GM19238 (cell line): Measurements from ENCODE around the gene PGBD1.
"Not testable (repeated sequence)": the region's sequence is repeated elsewhere in the genome, so short reads cannot be mapped to it uniquely, and the experiment has no call there.

Source experiments
- DNase-seq: peaks from one replicate; pipeline ENCODE4 v3.0.0; 2011; ENCODE audit warnings: low spot score; ENCODE audit not compliant: insufficient read length

Gene PGBD1

GRCh38 chr6:28269492-28269891 lies 11.9 kb upstream of the PGBD1 start:
- DNase-seq, result no peak

GRCh38 chr6:28274888-28275287 lies 6.5 kb upstream of the PGBD1 start:
- no peak for DNase-seq

DNA sequence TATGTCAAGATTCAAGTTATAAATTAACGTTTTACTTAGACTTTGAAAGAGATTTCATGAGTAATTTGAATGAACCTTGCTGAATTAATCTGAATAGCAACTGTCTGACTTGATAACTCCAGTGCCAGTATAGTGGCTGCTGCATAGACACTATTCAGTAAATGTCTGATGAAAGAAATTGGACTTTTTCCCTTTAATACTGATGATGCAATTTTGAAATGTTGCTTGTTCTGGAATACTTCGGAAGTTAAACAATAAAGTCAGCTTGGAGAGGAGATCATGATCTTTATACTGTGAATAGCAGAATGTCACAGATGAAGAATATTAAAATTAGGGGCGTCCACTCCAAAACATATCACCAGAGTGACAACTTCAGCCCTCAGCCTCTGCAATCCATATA lies 3.6 kb upstream of the PGBD1 start:
- no peak for DNase-seq

GRCh38 chr6:28280595-28281287 lies 631 bp upstream of the PGBD1 start:
- DNase-seq, result no peak

DNA sequence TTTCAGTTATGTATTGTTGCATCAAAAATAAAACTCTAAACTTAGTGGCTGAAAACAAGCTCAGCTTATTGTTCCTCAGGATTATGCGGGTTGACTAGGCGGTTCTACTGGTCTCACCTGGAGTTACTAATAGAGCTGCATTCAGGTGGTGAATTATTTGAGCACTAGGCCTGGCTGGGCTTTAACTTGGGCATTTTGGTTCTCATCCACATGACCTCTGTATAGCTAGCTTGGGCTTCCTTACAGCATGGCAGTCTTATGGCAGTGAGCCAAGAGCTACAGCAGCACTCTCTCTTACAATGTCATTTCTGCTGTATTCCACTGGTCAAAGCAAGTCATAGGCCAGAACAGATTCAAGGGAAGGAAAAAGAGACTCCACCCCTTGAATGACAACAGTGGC lies 1.6 kb downstream of the PGBD1 start:
- no peak for DNase-seq

GRCh38 chr6:28291573-28291972 lies 10.2 kb downstream of the PGBD1 start:
- no peak for DNase-seq

- DNase-seq, result no peak
These were observed 14.0 kb downstream of the PGBD1 start for GRCh38 chr6:28295326-28295725.

GRCh38 chr6:28296520-28297060 lies 15.2 kb downstream of the PGBD1 start:
- DNase-seq, result no peak

DNA sequence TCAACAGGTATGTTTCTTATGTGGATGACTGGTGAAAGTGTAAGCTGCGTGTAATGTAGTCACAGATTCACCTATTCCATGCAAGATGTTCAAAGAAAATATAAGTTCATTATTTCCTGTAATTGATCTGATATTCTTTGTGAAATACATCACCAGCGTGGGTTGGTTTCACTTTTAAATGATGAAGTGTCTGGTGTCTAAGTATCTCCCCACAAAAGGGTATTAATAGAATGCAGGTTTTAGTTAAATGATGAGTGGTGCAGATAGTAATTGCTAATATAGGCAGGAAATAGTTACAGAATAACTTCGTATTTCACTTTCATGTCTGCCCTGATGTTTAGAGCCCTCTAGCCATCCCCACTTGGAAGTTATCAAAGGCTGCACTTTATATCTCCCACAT lies 22.2 kb downstream of the PGBD1 start:
- peak; percentile 6 for DNase-seq

DNA sequence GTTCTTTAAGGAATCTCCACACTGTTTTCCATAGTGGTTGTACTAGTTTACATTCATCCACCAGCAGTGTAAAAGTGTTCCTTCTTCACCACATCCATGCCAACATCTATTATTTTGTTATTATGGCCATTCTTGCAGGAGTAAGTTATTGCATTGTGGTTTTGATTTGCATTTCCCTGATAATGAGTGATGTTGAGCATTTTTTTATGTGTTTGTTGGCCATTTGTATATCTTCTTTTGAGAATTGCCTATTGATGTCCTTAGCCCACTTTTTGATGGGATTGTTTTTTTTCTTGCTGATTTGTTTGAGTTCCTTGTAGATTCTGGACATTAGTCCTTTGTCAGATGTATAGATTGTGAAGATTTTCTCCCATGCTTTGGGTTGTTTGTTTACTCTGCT lies 25.0 kb downstream of the PGBD1 start:
- not testable (repeated sequence) for DNase-seq

DNA sequence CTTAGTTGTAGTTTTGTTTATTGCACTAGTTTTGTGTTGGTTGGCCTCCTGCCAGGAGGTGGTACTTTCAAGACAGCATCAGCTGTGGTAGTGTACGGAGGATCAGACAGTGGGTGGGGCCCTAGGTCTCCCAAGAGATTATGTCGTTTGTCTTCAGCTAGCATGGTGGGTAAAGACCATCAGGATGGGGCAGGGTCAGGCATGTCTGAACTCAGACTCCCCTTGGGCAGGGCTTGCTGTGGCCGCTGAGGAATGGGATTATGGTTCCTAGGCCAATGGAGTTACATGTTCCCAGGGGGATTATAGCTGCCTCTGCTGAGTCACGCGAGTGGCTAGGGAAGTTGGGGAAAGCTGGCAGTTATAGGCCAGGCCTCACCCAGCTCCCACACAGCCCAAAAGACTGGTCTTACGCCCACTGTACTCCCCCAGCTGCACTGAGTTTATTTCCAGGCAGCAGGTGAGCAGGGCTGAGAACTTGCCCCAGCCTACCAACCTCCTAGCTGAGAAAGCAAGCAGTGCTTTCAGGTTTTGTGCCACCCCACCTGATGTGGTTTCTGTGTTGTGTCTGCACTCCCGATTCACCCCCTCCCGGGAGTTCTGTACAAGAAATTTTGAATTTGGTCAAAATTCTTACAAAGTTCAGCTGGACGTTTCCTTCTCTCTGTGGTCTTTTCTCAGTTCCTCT lies 29.9 kb downstream of the PGBD1 start:
- no peak for DNase-seq

GRCh38 chr6:28312939-28313338 lies 31.6 kb downstream of the PGBD1 start:
- DNase-seq, result no peak

GRCh38 chr6:28315628-28316027 lies 34.3 kb downstream of the PGBD1 start:
- no peak for DNase-seq

DNA sequence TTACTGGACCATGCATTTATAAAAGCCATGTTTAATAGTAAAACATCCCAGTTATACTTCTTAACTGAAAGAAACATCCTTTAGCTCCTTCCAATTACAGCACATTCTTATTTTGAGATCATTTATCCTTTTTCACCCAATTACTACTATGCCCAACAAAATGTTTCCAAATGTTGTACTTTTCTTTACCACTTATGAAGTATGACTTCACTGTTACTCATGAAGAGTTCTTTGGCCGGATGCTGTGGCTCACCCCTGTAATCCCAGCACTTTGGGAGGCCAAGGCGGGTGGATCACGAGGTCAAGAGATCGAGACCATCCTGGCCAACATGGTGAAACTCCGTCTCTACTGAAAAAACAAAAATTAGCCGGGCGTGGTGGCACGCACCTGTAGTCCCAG lies 36.5 kb downstream of the PGBD1 start:
- not testable (repeated sequence) for DNase-seq

- DNase-seq, result no peak
These were observed 41.3 kb downstream of the PGBD1 start for GRCh38 chr6:28322661-28323060.

GRCh38 chr6:28323813-28324424 lies 42.5 kb downstream of the PGBD1 start:
- no peak for DNase-seq

- no peak for DNase-seq
These were observed 45.1 kb downstream of the PGBD1 start for GRCh38 chr6:28326371-28326948.

DNA sequence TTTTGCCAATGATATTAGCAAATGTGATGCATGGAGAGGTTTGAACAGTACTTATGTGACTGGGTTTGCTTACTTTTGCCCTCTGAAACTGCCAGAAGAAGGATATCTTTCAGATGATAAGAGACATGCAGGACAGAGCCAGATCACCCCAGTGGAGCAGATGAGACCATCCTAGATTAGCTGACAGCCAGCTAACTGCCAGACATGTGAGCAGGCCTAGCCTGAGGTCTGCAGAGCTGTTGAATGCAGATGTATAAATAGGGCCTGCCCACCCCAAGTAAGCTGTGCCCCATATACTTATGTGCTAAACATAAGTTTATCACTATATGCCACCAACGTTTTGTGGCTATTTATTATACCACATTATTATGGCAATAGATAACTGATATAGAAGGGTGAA lies 48.7 kb downstream of the PGBD1 start:
- DNase-seq, result no peak

- DNase-seq, result no peak
These were observed 51.7 kb downstream of the PGBD1 start for GRCh38 chr6:28333047-28333446.

DNA sequence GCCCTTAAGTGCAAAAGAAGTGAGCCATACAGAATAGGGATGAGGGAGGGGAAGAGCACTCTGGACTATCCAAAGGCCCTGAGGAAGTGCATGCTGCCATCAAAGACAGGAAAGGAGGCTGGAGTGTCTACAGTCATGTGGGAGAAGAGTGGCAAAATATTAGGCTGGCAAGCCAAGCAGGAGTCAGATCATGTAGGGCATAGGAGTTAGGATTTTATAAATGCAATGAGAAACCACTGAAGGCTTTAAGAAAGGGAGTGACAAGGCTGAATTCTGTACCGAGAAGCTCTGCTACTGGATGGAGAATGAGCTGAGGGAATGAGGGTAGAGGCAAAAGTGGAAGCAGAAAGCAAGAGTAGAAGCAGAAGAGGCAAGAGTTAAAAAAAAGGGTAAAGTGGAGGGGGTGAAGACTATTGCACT lies 52.2 kb downstream of the PGBD1 start:
- DNase-seq, result no peak

DNA sequence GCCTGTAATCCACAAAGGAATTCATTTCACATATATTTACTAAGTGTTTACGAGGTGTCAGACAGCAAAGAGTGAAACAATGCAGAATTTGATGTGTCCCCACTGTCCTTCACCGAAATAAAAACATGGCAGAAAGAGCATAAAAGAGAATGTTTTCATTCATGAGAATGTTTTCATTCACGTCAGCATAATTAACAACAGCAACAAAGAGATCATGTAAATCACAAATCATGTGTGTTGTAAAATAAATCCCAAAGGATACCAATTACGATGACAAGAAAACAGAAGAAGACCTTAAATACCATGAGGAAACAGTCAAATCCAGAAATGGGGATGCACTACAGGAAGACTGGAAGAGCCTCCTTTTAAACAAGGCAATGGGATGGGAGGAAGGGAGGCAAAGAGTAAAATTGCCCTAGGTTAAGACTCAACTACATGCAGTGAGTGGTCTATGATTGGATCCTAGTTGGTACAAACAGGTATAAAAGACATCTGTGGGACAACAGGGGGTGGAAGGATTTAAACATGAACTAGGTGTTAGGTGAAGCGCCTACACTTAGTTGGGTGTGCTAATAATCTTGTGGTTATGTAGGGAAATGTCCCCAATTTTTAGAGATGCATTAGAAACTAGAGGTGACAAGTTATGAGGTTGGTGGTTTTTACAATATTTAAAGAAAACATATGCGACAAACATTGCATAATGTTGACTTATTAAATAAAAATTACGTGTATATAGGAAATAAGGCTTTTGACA lies 53.1 kb downstream of the PGBD1 start:
- DNase-seq, result no peak
